GM19397 (cell line): ENCODE results near the gene HBEGF.
"Not testable (repeated sequence)": the region's sequence is repeated elsewhere in the genome, so short reads cannot be mapped to it uniquely, and the experiment has no call there.

Experiments
- ATAC-seq: cut with Tn5 transposase; IDR thresholded peaks from one replicate; pipeline ENCODE4 v1.9.1; 2021; ENCODE audit warnings: mild to moderate bottlenecking, moderate library complexity; ENCODE audit not compliant: unreplicated experiment

Gene HBEGF

DNA sequence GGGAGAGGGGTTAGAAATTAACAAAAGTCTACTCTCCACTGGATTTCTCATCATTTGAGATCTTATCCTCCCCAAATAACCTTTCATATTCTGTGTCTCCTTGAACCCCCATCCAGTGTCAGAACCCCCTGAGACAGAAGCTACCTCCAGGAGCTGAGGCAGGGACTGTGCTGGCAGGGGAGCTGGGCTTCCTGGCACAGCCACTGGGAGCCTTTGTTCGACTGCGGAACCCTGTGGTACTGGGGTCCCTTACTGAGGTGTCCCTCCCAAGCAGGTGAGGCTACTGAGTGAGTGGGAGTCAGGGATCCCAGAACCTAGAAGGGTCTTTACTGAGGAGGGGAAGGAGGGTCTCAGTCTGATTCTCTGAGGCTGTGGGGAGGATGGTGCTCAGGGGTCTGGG, 15.5 kb upstream of the HBEGF start:
- ATAC-seq = no peak

DNA sequence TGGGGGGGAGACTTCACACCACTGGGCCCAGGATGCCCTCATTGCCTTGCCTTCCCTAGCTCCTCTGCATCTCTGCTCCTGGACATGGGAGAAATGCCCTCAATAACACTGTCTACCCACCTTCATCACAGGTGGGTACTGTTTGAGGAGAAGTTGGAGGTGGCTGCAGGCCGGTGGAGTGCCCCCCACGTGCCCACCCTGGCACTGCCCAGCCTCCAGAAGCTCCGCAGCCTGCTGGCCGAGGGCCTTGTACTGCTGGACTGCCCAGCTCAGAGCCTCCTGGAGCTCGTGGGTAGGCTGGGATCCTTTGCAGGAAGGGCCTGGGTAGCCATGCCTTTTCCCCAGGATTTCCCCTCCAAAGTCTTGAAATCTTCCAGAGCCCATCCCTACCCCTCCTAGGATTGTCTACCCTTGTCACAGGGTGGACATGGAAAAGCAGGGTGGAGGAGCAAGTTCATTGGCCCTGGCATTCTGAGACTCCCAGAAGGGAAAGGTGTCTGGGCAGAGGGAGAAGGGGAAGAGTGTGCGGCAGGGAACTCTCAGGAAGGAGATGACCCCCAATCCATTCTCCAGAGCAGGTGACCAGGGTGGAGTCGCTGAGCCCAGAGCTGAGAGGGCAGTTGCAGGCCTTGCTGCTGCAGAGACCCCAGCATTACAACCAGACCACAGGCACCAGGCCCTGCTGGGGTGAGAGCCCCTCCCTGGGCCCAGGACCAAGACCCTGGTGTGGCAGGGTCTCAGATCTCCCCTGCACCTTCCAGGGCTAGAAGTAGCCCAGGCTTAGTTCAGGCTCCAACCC, 14.5 kb upstream of the HBEGF start:
- ATAC-seq = no peak

DNA sequence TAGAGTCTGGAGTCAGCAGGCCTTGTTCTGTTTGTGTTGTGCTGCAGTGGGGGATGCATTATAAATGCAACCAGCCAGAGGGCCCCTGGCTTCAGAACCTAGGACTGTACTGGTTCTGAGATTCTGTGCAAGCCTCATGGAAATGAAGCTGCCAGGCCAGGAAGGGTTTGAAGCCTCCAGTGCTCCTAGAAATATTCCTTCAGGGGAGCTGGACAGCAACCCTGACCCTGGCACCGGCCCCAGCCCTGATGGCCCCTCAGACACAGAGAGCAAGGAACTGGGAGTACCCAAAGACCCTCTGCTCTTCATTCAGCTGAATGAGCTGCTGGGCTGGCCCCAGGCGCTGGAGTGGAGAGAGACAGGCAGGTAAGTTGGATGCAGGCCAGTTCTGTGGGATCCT, 13.7 kb upstream of the HBEGF start, which contains the start of gene SLC4A9:
SLC4A9 (plus strand) TSS at position 94 of the 400 bp plus-strand sequence; CDS start at position 137, 43 bp downstream.
- ATAC-seq = no peak

DNA sequence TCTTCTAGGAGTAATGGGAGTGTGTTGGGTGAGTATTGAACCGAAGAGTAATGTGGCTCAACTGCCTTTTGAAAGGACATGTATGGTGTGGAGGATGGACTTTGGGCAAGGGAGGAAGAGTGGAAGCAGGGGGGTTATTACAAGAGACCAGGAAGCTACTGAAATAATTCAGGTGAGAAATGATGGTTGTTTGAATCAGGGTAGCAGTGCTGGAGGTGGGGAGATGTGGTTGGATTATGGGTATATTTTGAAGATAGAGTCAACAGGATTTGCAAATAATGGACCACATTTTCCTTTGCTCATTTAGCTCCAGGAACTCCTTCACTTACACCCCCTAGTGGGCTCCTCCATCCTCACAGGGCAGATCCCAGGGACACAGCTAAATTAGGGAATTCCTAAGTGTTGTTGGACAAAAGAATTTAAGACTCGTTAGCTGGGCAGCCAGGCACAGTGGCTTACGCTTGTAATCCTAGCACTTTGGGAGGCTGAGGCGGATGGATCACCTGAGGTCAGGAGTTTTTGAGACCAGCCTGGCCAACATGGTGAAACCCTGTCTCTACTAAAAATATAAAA, 12.4 kb upstream of the HBEGF start:
- ATAC-seq = no peak

DNA sequence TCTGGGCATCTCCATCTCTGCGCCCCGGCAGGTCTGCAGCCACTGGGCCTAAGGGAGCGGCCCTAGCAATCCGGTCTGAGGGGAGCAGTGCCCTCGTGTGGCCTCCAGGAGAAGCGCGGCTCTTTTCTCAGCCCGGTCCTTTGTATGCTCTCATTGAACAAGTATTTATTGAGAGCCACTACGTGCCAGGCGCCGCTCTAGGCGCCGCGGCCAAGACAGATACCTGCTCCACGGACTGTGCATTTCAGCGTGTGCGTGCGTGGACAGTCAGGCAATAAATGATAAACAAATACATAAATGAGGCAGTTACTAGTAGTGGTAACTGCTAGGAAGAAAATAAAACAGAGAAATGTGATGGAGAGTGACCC, 11.3 kb upstream of the HBEGF start:
- peak; percentile 97 for ATAC-seq

DNA sequence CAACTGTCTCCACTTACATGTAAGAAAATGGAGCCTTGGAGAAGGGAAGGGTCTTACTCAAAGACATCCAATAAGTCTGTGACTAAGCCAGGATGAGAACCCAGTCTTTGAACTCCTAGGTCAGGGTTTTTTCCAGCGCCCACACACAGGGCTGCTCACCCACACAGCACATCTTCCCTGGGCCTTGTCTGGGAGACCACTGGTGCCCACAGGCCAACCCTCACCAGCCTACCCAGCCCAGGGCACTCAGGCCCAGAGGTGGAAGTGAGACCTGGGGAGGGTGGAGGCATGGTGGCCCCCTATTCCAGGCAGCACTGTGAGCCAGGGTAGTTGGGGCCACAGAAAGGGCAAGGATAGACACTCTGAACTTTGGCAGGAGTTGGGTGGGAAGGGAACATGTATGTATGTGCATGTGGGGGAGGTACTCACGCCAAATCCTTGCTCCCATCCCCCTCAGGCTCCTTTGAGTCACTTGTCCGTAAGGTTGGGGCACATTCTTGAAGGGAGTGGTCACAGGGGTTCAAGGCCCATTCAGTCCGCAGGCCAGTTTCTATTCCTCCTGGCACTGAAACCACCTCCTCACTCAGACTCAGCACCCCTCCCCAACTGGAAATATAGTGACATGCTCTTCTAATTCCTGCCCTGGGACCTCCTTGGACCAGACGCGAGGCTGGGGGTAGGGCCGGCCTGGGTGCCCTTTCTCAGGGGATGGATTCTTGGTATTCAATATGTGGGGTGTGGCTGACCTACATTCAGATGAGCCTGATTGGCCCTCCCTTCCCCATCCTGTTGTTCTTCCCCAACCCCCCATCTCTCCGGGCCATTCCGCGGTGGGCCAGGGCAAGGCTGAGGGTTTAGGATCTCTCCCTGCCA, 10.7 kb upstream of the HBEGF start:
- ATAC-seq = peak; percentile 18

DNA sequence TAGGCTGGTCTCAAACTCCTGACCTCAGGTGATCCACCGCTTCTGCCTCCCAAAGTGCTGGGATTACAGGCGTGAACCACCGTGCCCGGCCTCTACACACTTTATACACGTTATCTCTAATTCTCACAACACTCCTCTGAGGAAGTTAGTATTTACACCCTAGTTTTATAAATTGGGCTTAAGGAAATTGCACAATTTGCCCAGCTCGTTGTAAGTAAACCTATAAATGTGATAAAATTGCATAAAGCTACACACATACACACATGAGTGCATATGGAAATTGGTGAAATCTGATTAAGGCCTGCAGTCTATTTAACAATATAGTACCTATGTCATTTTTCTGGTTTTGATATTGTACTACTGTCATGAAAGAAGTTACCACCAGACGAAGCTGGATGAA, 9.1 kb upstream of the HBEGF start:
- no peak for ATAC-seq

DNA sequence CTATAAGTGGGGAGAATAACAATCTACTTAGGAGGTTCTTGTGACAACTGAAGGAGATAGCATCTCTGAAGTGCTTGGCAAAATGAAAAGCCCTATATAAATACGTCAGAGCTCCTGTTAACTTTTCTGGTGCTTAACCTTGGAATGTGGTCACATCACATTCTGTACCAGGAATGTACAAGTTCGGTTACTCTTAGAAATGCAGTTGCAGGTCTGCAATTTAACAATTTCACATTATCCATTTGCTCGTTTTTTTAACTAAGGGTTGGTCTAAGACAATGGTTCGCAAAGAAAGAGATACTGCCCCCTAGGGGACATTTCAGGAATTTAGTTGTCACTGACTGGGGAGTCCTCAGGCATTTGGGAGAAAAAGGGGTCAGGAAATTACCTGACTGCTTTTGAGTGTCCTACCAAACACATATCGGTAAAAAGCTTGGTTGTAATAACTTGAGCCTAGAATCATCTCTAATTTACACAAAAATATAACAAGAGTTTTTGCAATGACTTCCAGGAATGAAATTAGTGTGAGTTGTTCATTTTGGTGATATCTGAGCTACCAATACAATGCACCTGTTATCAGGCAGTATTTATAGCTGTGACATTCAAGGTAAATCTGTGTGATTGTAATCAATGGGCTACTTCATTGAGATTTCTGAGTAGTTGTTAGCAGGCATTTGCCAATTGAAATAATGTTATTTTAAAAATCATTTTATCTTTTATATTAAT, 5.4 kb upstream of the HBEGF start:
- no peak for ATAC-seq

DNA sequence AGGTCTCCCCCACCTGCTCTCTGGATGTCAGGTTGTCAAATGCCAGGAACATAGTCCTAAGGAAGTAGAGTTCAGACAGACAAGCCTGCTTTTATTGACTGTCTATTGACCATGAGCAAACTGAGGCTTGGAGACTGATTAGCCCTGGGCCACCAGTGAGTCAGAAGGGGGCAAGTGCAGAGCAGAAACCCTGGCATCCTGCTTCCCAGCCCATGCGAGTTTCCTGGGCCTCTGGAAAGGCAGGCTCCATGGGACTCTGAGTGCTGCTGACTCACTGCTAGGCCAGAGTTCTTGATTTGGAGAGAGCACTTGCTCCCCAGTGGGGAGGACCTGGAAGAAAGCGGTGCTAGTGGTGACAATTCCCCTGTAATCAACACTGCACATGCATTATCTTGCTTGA, 2.8 kb upstream of the HBEGF start:
- no peak for ATAC-seq

DNA sequence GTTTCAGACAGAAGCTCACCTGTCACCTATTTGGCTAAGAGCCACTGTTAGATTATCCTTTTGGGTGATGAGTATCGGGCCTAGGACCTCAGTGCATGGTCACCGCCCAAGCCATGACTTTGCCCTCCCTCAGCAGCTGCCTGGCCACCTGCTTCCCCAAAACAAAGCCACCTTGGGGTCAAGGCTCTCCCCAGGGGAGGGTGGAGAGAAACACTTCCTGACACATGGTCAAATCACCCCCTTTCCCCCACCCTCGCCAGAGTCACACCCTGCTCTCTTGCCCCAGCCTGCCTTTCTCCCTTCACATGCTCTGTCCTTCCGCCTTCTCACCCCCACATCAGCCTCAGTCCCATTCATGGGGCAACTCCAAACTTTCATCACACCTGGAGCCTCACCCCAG, 1.7 kb upstream of the HBEGF start:
- no peak for ATAC-seq

DNA sequence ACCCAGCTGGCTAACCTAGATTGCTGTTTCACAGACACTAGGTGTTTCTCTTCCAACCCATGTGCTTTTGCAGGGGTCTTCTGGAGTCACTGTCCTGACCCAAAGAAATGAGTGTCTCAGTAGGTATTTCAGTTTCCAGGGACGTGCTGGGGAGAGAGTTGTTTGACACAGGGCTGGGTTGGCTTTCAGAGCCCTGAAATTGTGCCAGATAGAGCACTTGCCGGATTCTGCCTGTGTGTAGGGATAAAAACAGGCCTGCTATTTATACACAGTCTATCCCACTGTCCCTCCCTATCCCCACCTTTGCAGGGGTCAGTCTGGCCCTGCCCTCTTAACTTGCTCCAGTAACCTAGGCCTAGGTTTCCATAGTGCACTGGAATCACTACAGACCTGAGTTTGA, 957 bp upstream of the HBEGF start:
- no peak for ATAC-seq

DNA sequence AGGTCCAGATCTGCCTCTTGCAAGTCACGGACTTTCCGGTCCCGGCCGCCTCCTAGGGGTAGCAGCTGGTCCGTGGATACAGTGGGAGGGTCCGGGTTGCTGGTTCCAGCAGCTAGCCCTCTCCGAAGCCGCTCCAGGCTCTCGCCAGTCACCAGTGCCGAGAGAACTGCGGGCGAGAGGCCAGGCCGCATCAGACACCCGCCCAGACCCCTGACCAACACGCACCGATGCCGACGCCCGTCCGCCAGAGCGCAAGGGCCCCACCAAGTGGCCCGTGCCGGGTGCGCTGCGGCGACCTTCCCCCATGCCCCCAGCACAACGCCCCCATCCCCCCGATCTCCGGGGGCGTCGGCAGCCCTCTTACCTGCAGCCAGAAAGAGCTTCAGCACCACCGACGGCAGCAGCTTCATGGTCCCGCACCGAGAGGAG, 470 bp downstream of the HBEGF start:
- ATAC-seq = peak; percentile 15

DNA sequence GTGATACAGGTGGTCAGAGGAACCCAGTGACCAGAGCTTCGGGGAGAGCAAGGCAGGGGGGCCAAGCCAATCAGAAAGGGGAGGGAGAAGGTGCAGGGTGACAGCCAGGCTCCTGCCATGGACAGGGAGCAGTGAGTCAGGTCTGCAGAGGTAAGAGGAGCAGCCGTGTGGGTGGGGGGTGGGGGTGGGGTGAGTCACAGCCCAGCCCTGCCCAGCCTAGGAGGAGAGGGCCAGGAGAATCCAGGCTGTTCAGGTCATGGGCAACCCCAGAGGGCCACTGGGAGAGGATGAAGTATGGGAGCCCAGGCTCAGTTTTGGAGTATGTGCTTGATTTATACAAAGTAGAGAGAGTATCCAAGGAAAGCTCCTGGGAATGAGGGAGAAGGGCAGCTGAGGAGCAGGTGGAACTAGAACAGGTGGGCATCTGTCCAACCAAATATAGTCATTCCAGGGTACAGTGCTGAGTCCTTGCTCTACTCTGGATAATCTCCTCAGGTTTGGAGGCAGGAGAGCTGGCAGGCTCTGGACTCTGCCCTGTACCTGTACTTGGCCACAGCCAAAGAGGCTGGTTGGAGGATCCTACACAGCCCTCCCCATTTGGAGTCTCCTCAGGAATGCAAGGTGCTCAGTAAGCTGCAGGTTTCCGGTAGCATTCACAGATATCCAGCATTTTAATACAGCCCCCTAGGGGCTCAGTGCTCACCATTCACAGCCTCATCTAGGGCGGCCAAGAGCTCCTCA, 1.6 kb downstream of the HBEGF start:
- ATAC-seq = no peak

DNA sequence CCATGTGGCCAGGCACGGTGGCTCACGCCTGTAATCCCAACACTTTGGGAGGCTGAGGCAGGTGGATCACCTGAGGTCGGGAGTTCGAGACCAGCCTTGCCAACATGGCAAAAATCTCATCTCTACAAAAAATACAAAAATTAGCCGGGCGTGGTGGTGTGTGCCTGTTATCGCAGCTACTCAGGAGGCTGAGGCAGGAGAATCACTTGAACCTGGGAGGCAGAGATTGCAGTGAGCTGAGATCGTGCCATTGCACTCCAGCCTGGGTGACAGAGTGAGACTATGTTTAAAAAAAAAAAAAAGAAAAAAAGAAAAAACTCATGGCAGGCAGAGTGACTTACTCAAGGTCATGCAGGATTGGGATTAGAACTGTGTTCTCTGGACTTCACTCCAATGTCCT, 2.6 kb downstream of the HBEGF start:
- not testable (repeated sequence) for ATAC-seq

DNA sequence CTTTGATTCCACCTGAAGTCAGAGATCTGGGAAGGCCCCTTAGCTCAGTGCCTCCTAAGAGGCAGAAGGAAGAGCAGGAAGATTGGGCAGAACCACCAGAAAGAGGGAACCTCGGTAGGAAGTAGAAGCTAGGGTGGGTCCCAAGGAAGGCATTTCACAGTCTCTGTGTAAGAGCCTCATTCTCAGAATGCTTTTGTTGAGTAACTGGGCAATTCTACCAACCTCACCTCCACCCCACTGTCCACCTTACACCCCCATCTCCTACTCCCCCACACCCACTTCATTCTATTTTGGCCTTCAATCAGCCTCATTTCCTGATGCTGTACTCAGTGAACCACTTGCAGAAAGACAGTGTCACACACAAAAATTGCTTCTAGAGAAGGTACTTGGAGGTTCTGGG, 3.5 kb downstream of the HBEGF start:
- no peak for ATAC-seq

DNA sequence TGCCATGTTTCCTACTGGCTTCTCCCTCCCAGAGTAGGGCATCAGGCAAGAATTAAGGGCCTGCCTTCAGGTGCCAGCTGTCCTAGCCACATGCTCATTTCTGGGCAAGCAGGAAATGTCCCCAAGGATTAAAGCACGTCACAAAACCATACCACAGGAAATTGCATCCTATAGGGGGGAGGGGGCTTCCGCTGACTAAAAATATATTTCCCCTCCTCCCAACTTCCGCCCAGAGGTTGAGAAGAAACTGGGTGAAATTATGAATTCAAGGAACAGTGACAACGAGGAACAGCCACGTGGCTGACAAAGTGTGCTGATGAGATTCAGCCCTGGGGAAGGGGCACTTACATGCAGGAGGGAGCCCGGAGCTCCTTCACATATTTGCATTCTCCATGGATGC, 4.1 kb downstream of the HBEGF start:
- no peak for ATAC-seq

DNA sequence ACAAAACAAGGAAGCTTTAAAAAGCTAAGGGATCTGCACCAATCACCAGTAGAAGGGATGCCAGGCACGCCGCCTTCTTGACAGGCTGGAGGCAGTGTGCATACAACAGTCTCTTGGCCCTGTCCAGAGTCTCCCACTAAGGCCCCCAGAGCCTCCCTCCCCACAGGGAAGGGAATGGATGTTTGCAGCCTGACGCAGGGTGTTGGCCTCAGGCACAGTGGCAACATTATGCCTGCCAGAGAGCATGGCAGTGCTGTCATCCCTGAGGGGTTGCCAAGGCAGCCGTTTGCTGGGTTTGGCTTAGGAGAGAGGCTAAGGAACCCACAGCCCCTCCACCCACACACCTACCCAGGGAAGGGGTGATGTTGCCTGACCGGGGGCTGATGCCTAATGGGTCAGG, 4.8 kb downstream of the HBEGF start:
- no peak for ATAC-seq

DNA sequence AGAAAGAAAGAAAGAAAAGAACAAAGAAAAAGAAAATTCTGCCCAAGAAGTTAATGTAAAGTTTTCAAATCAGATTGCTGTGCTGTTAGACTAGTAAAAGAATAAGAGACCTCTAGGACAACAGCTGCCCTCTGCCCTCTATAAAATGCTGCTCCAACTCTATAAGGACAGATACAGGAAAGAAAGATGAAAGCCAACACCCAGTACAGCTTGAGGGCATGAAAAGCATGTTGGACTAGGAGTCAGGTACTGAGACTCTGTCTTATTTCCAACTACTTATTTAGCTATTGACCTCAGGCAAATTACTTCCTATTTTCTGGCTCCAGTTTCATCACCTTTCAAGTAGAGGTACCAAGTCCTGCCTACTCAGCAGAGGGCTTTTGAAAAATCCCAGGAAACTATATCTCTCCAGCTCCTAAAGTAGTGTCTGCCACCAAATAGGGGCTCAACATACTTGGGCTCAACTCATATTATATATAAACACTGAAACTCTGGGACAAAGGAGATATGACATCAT, 5.7 kb downstream of the HBEGF start:
- ATAC-seq = no peak

DNA sequence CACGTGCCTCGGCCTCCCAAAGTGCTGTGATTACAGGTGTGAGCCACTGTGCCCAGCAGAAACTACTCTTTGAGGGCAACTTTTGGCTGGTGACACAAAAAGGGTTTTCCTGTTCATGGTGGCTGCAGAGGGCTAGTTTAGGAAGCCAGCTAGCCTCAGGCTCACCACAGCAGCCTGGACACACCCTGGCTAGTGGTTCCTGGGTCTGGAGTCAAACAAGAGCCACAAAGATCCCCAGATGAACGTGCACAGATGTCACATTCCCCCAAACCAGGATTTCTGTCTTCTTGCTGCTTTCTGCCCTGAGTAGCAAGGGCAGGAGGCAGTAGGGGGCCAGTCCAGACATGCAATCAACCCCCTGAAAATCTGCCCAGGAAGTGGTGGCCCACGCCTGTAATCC, 6.8 kb downstream of the HBEGF start:
- no peak for ATAC-seq

DNA sequence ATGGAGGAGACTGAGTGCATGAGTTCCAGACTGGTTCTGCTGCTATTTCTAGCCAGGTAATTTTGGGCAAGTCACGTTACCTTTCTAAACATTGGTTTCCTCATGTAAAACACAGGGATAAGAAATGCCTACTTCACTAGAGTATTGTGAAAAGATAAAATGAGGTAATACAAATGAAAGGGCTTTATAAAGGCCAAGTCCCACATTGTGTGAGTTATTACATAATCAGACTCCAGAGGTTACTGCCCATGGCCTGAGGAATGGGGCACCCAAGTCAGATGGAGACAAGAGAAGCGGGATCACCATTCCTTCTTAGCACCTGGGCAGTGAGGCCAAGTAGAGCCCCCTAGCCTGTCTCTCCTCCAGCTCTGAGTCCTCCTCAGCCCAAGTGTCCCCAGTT, 7.5 kb downstream of the HBEGF start:
- ATAC-seq = no peak
